Measurements from ENCODE around the gene LRBA. TPM values are rescaled to one million over a fixed set of nuclear protein-coding genes. Genes with fewer than 3 reads are reported as not detected.
"Not testable (repeated sequence)": the region's sequence is repeated elsewhere in the genome, so short reads cannot be mapped to it uniquely, and the experiment has no call there.

The LRBA gene
- total RNA-seq, 1 donor from 2014 or later: 16.9 TPM

GRCh38 chr4:150533673-150534072 is 481.4 kb downstream of the LRBA start:
- intact Hi-C loops (cut with DNase I): no loop called here

GRCh38 chr4:150525321-150525868 is 489.7 kb downstream of the LRBA start:
- DNase-seq (ENCODE audit: missing footprints) (no peak), ATAC-seq (no peak)
- intact Hi-C loops (cut with DNase I): no loop called here

More at GRCh38 chr4:150533673-150534072, 481.4 kb downstream of the LRBA start:
- DNase-seq (ENCODE audit: missing footprints): no peak
- ATAC-seq: no peak

GRCh38 chr4:150518559-150518958 is 496.5 kb downstream of the LRBA start:
- ATAC-seq (no peak), DNase-seq (ENCODE audit: missing footprints) (no peak)
- intact Hi-C loops (cut with DNase I): loop anchor here (10.0 kb wide), 1 partner anchor 66 kb away; the partner anchor contains the start of gene MAB21L2

GRCh38 chr4:150515135-150515534 is 499.9 kb downstream of the LRBA start:
- ATAC-seq (no peak), DNase-seq (ENCODE audit: missing footprints) (no peak)
- intact Hi-C loops (cut with DNase I): loop anchor here (10.0 kb wide), 1 partner anchor 70 kb away; the partner anchor contains the start of gene MAB21L2

- intact Hi-C loops (cut with DNase I): loop anchor here (10.0 kb wide), 1 partner anchor 70 kb away; the partner anchor contains the start of gene MAB21L2
- no peak for DNase-seq (ENCODE audit: missing footprints)
Measured at GRCh38 chr4:150514709-150515108, 500.4 kb downstream of the LRBA start.

GRCh38 chr4:150510176-150510865 is 504.8 kb downstream of the LRBA start:
- ATAC-seq (no peak), DNase-seq (ENCODE audit: missing footprints) (no peak)
- intact Hi-C loops (cut with DNase I): loop anchor here (10.0 kb wide), 1 partner anchor 74 kb away; the partner anchor contains the start of gene MAB21L2

More at GRCh38 chr4:150514709-150515108, 500.4 kb downstream of the LRBA start:
- no peak for ATAC-seq

GRCh38 chr4:150507656-150508055 is 507.4 kb downstream of the LRBA start:
- ATAC-seq; intact Hi-C loops (cut with DNase I); DNase-seq (ENCODE audit: missing footprints): not testable (repeated sequence)

- DNase-seq (ENCODE audit: missing footprints): no peak
- intact Hi-C loops (cut with DNase I): no loop called here
- no peak for ATAC-seq
Measured at GRCh38 chr4:150501983-150502382, 513.1 kb downstream of the LRBA start.

- intact Hi-C loops (cut with DNase I): no loop called here
- no peak for ATAC-seq
- DNase-seq (ENCODE audit: missing footprints): no peak
Measured at GRCh38 chr4:150501009-150501727, 513.9 kb downstream of the LRBA start.

- ATAC-seq (no peak), DNase-seq (ENCODE audit: missing footprints) (no peak)
- intact Hi-C loops (cut with DNase I): no loop called here
Measured at GRCh38 chr4:150497612-150498011, 517.5 kb downstream of the LRBA start.

- no peak for DNase-seq (ENCODE audit: missing footprints)
- intact Hi-C loops (cut with DNase I): no loop called here
- no peak for ATAC-seq
Measured at GRCh38 chr4:150495550-150495949, 519.5 kb downstream of the LRBA start.

- no peak for DNase-seq (ENCODE audit: missing footprints)
- no peak for ATAC-seq
- intact Hi-C loops (cut with DNase I): no loop called here
Measured at GRCh38 chr4:150493851-150494250, 521.2 kb downstream of the LRBA start.

- intact Hi-C loops (cut with DNase I): no loop called here
- ATAC-seq: no peak
Measured at GRCh38 chr4:150491132-150492049, 523.7 kb downstream of the LRBA start.

GRCh38 chr4:150482581-150482980 is 532.5 kb downstream of the LRBA start:
- intact Hi-C loops (cut with DNase I): no loop called here
- ATAC-seq: no peak

More at GRCh38 chr4:150491132-150492049, 523.7 kb downstream of the LRBA start:
- no peak for DNase-seq (ENCODE audit: missing footprints)

GRCh38 chr4:150479657-150480056 is 535.4 kb downstream of the LRBA start:
- DNase-seq (ENCODE audit: missing footprints) (no peak), ATAC-seq (no peak)
- intact Hi-C loops (cut with DNase I): no loop called here

More at GRCh38 chr4:150482581-150482980, 532.5 kb downstream of the LRBA start:
- DNase-seq (ENCODE audit: missing footprints): no peak

GRCh38 chr4:150477869-150478268 is 537.2 kb downstream of the LRBA start:
- no peak for ATAC-seq
- intact Hi-C loops (cut with DNase I): no loop called here
- no peak for DNase-seq (ENCODE audit: missing footprints)

- intact Hi-C loops (cut with DNase I): no loop called here
- no peak for ATAC-seq
- DNase-seq (ENCODE audit: missing footprints): no peak
Measured at GRCh38 chr4:150476776-150477175, 538.3 kb downstream of the LRBA start.

- no peak for DNase-seq (ENCODE audit: missing footprints)
- no peak for ATAC-seq
- intact Hi-C loops (cut with DNase I): no loop called here
Measured at GRCh38 chr4:150475763-150476162, 539.3 kb downstream of the LRBA start.

- DNase-seq (ENCODE audit: missing footprints) (no peak), ATAC-seq (no peak)
- intact Hi-C loops (cut with DNase I): no loop called here
Measured at GRCh38 chr4:150464523-150464922, 550.6 kb downstream of the LRBA start.
